ENCODE data around the gene DVL2. TPM values are rescaled to one million over a fixed set of nuclear protein-coding genes. Genes with fewer than 3 reads are reported as not detected.

The DVL2 gene
- total and polyA plus RNA-seq, 11 donors = 13.0 to 28.6 (median 17.2) TPM

DNA sequence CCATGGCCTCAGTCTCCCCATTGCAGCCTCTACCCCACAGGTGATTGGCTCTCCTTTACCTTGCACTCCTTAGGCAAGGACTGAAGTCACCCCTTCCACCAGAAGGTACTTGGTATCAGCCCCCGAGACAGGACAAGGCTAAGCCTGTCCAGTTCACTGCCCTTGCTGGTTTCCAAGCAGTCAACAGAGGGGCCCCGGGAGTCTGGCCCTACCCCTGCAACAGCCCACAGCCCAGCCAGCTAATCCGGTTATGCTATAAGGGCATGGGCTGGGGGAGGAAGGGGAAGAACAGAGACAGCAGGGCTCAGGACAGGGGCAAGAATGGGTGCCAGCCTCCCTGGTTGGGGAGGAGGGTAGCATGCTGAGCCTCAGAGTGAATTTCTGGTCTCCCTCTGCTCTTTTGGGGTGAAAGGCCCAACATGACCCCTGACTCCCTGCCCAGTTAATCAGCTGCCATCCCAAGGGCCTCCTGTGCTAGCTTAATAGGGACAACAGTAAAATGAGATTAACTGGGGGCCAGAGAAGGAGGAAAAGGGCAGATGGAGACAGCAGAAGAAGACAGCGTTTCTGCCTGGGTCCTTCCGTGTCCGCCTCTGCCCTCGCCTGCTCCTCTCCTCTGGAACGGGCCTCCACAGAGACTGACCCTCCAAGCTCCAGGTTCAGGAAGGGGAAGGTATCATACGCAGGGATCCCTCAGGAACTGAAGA, 25.4 kb downstream of the DVL2 start:
- Histone ChIP-seq H3K9me3 (no peaks in the 10 kb centered on the region), H3K36me3 (peaks cover 0 to 2% (median 0%) of the 10 kb centered on the region in 9 donors), H3K4me1 (peaks cover 0 to 31% (median 10%) of the 10 kb centered on the region in 12 donors), H3K27me3 (no peaks in the 10 kb centered on the region), H3K4me3 (no peak overlapping the region), H3K27ac (no peak overlapping the region)
- DNase-seq (no peak), ATAC-seq (no peak)
- WGBS, 4 donors = 89 to 93% (median 90%) methylated on average over 8 to 9 of the region's 9 CpGs
- intact Hi-C loops (cut with DNase I) = no loop called here
- TF ChIP-seq POLR2A (IDR thresholded peaks at IDR 0.05) = no peak
- TF ChIP-seq, protein P1, sequence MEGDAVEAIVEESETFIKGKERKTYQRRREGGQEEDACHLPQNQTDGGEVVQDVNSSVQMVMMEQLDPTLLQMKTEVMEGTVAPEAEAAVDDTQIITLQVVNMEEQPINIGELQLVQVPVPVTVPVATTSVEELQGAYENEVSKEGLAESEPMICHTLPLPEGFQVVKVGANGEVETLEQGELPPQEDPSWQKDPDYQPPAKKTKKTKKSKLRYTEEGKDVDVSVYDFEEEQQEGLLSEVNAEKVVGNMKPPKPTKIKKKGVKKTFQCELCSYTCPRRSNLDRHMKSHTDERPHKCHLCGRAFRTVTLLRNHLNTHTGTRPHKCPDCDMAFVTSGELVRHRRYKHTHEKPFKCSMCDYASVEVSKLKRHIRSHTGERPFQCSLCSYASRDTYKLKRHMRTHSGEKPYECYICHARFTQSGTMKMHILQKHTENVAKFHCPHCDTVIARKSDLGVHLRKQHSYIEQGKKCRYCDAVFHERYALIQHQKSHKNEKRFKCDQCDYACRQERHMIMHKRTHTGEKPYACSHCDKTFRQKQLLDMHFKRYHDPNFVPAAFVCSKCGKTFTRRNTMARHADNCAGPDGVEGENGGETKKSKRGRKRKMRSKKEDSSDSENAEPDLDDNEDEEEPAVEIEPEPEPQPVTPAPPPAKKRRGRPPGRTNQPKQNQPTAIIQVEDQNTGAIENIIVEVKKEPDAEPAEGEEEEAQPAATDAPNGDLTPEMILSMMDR (IDR thresholded peaks at IDR 0.05) = no peak

DNA sequence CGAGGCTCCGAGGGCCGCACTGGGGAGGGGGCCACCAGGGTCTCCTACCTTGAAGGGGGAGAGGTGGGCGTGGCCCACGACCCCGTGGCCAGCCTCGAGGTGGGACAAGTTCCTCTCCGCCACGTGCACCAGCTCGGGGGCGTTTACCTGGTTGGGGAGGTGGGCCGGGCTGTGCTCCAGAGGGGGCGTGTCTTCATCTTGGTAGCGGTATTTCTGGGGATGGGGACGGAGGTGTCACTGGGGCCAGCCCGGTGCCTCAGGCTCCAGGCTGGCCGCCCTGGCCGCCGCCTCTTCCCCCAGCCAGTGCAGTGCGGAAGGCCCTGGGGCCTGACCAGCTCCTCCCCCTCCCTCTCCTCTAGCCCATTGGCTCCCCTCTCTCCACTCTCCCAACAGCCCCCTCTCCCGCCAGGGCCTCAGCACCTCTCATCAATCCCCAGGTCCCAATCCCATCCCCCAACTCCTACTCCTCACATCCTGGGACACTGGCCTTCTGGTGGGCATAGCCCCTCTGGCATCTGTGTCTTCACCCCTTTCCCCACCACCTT, 26.2 kb downstream of the DVL2 start:
- peaks cover 0 to 10% (median 4%) of the 10 kb centered on the region in 9 donors for H3K36me3 ChIP-seq
- H3K27me3 ChIP-seq = no peaks in the 10 kb centered on the region
- H3K4me3 ChIP-seq = peak overlapping the region in 1 of 12 donors; percentile 2
- DNase-seq (no peak), ATAC-seq (no peak)
- TF ChIP-seq, protein P1 (IDR thresholded peaks at IDR 0.05) = no peak
- TF ChIP-seq POLR2A (IDR thresholded peaks at IDR 0.05) = no peak
- H3K9me3 ChIP-seq = no peaks in the 10 kb centered on the region
- peak overlapping the region in 1 of 12 donors; percentile 50 for H3K27ac ChIP-seq
- intact Hi-C loops (cut with DNase I) = no loop called here
- H3K4me1 ChIP-seq = peaks cover 0 to 26% (median 5%) of the 10 kb centered on the region in 12 donors
- 61 to 70% (median 65%) methylated on average over 19 to 21 of the region's 21 CpGs for WGBS, 4 donors

DNA sequence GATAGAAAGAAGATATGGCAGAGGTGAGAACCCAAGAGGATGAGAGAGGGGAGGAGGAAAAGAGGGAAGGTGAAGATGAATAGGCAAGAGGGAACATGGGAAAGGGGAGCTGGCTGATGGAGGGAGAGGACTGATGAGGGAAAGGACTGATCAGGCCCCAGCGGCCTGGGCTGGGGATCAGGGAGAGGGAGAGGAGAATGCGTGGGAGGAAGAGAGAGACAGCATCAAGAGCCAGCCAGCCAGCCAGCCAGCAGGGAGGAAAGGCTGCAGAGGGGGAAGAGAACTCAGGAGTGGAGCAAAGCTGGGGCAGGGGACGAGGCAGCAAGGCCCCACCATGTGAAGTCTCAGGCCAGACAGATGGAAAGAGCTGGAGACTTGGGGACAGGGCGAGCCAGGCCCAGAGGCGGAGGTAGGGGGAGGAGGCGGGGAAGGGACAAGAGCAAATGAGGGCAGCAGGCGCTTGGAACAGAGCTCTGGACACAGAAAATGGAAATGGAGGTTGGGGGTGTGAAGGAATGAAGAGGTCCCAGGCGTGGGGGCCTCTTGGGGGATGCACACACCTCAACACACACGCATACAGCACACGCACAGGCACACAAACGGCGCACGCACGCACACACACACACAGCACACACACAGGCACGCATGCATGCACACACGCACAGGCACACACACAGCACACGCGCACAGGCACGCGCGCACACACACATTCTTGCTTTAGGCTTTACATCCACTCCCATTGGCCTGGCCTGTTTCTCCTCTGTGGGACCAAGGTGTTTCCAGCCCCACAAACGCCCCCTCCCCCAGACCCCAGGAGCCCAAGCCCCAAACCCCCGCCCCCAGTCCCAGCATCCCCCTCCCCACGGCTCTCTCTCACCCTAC, 27.0 kb downstream of the DVL2 start:
- Histone ChIP-seq H3K4me3 (no peak overlapping the region), H3K27ac (peak overlapping the region in 5 of 12 donors; percentile 15 to 65 (median 50)), H3K27me3 (no peaks in the 10 kb centered on the region), H3K4me1 (peaks cover 0 to 26% (median 5%) of the 10 kb centered on the region in 12 donors), H3K36me3 (peaks cover 0 to 17% (median 11%) of the 10 kb centered on the region in 9 donors), H3K9me3 (no peaks in the 10 kb centered on the region)
- ATAC-seq (no peak), DNase-seq (peak in 1 of 5 donors; percentile 53)
- intact Hi-C loops (cut with DNase I) = no loop called here
- TF ChIP-seq, protein P1 (IDR thresholded peaks at IDR 0.05) = no peak
- no peak for TF ChIP-seq POLR2A (IDR thresholded peaks at IDR 0.05)
- WGBS, 4 donors = 76 to 84% (median 83%) methylated on average over 19 to 24 of the region's 24 CpGs

DNA sequence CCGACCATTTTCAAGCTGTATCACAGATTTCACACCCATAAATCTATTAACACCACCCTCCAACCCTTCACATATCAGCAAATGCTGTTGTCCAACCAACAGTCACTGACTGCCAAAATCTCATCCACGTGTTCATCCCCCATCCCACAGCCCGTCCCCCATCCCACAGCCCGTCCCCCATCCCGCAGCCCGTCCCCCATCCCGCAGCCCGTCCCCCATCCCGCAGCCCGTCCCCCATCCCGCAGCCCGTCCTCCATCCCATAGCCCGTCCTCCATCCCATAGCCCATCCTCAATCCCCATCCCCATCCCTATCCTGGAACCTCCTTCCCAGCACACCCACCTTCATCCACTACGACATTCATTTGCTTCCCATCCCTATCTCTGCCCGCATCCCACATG, 28.8 kb downstream of the DVL2 start:
- H3K27ac ChIP-seq = peak overlapping the region in 11 of 12 donors; percentile 45 to 81 (median 62)
- peak overlapping the region; percentile 19 to 79 (median 54) for H3K4me3 ChIP-seq
- no peaks in the 10 kb centered on the region for H3K27me3 ChIP-seq
- TF ChIP-seq POLR2A (IDR thresholded peaks at IDR 0.05) = no peak
- TF ChIP-seq, protein P1 (IDR thresholded peaks at IDR 0.05) = no peak
- WGBS, 4 donors = 44 to 53% (median 51%) methylated on average over 15 of the region's 15 CpGs
- H3K9me3 ChIP-seq = no peaks in the 10 kb centered on the region
- H3K4me1 ChIP-seq = peaks cover 0 to 21% (median 5%) of the 10 kb centered on the region in 12 donors
- intact Hi-C loops (cut with DNase I) = no loop called here
- ATAC-seq (no peak), DNase-seq (no peak)
- peaks cover 0 to 32% (median 22%) of the 10 kb centered on the region in 9 donors for H3K36me3 ChIP-seq

All from heart left ventricle (tissue), 16 donors.